ENCODE data around the gene TM2D3.
"Not testable (repeated sequence)": the region's sequence is repeated elsewhere in the genome, so short reads cannot be mapped to it uniquely, and the experiment has no call there.

The TM2D3 gene

GRCh38 chr15:101654624-101655337, 2.6 kb upstream of the TM2D3 start:
- DNase-seq, result not testable (repeated sequence)

GRCh38 chr15:101654171-101654570, 2.0 kb upstream of the TM2D3 start:
- no peak for DNase-seq

DNA sequence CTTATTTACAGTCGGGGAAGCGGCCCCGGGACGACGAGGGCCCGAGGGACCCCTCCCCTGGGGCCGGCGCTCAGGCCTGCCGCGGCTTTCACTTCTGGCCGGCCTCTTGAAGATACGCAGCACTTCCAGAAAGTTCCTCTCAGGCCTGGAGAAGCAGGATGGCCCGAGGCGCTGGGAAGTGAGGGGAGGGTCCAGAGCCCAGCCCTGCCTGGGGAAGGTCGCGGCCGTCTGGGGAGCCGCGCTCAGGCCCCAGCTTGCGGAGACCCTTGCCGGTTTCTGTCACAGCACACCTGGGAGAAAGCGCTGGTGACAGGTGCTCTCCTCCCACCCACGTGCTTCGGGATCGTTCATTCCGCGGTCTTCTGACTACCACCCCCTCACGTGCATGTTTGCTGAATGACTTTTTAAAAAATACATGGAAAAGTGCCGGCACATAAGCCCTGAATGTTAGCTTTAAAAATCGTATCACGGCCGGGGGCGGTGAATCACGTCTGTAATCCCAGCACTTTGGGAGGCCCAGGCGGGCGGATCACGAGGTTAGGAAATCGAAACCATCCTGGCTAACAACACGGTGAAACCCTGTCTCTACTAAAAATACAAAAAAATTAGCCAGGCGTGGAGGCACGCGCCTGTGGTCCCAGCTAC, 727 bp upstream of the TM2D3 start:
- peak; percentile 19 for DNase-seq

- DNase-seq, result no peak
Measured at GRCh38 chr15:101651554-101652097, 555 bp downstream of the TM2D3 start.

DNA sequence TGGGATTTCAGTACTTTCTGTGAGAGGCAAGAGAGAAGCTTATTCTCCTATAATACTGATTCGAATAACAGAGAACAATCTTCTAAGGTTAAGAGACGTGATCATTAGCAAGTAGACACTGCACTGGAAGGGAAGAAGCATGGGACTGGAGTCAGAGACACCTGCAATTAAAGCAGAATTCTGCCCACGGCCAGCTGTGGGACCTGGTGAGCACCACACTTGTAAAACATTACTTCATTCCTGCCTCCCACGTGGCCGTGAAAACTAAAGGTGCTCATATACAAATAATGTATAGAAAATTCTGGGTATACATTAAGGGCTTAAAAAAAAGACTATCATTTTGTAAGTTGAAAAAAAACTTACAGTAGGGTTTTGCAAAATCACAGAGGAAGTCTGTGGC, 2.0 kb downstream of the TM2D3 start:
- DNase-seq, result no peak

GRCh38 chr15:101648356-101648755, 3.8 kb downstream of the TM2D3 start:
- DNase-seq, result no peak

DNA sequence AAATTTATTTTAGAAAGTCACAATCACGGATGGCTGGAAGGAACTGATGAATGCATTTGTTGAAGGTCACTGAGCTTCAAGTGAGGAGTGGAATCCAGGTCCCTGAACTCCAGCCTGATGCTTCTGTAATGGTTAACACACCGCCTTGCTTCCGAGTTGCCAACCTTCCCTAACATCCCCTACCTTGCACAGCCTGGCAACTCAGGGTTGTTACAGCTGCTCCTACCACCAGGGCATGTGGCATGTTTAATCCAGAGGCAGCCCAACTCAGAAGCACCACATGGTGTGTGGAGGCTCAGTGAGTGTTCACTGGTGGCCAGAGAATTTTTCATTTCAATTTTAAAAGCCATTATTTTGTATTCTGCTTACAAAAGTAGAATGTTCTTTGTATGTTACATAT, 4.9 kb downstream of the TM2D3 start:
- no peak for DNase-seq

DNA sequence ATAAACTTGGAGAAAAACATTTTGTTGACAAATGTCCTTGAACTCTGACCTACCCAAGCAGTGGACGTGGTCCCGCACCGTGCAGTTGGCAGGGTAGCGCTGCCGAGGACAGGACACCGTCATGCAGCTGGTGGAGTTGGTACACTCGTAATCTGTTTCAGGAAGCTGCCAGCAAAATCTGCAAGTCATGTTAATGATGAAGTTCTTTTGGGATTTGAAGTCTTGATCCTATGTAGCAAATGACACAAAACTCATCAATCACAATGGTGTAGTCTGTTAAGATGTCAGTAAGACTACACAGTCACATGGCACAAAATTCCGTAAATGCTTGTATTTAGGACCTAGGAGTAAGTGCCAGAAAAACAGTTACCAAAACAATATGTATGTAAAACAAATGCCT, 5.5 kb downstream of the TM2D3 start:
- no peak for DNase-seq

DNA sequence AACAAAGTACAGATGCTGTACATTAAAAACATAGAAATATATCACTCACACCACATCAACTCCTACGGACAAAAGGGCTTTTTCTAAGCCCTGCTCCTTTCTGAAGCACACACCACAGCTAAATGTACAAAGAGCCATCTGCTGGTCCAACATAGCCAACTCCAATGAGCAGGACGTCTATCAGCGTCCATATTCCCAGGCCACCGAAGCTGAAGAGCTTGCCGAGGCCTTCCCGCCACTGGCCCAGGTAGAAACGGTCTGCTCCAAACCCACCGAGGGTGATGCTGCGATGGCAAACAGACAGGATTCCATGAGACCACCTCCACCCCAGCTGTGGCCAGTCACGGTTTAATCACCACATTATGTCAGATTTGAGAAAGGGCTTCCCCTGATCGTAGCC, 9.8 kb downstream of the TM2D3 start:
- DNase-seq, result no peak

GRCh38 chr15:101641894-101642293, 10.3 kb downstream of the TM2D3 start:
- no peak for DNase-seq

GRCh38 chr15:101641129-101641764, 10.9 kb downstream of the TM2D3 start:
- peak; percentile 58 for DNase-seq

DNA sequence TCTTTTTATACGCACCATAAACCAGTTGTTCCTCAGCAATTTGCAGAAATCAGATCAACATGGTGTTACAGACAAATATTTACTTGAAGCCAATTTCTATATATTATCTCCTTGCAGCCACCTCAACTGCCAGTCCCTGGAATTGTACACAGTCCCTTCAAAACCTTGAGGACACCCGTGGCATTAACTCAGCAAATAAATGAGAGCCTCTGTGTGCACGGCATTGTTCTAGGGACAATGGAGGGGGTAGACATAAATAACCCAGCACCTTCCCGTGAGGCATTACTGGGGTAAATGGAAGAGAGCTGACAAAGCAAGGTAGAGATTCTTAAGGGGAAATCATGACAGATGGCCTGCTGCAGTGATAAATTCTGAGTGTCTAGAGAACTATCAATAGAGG, 12.5 kb downstream of the TM2D3 start:
- DNase-seq, result no peak

- no peak for DNase-seq
Measured at GRCh38 chr15:101637919-101638318, 14.3 kb downstream of the TM2D3 start.

DNA sequence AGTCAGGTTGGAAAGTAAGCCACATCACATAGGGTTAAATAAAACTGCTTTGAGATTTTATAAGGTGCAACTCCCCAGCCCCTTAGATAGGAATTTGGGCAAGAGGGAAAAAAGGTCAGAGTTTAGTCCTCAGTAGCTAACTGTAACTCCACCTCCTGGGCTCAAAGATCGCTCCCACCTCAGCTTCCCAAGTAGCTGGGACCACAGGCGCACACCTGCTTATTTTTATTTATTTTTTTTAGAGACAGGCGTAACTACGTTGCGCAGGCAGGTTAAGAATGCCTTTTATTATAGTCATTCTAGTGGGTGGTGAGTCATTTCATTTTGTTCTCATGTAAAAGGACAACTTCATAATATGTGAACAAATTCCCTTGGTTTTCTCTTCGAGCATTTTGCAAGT, 14.7 kb downstream of the TM2D3 start:
- DNase-seq, result no peak

DNA sequence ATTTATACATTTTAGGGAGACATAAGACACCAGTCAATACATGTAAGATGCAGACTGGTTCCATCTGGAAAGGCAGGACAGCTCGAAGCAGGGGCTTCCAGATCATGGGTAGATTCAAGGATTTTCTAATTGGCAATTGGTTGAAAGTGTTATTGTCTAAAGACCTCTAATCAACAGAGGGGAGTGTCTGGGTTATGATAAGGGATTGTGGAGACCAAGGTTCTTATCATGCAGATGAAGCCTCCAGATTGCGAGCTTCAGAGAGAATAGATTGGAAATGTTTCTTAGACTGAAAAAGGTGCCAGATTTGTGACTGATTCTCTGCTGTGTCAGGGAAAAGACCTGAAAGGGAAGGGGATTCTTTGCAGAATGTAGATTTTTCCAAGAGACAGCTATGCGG, 15.1 kb downstream of the TM2D3 start:
- no peak for DNase-seq

GRCh38 chr15:101635944-101636727, 16.0 kb downstream of the TM2D3 start:
- DNase-seq, result no peak

DNA sequence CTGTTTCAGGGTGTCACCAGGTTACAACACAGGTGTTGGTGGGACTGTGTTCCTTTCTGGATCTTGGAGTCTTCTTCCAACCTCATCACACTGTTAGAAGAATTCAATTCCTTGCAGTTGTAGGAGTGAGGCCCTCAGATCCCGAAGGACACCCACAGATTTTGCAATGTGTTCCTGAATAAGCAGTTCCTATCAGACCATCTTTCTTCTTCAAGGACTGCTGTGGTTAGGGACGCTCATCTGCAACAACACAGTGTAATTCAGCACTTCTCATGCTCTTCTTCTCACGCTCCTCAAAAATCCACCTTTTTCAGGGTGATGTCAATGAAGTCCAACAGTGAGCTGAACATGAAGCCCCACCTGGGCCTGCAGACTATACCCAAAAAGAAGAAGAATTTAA, 18.8 kb downstream of the TM2D3 start:
- DNase-seq, result no peak

GRCh38 chr15:101626729-101627128, 25.5 kb downstream of the TM2D3 start:
- DNase-seq, result not testable (repeated sequence)

- no peak for DNase-seq
Measured at GRCh38 chr15:101625980-101626379, 26.2 kb downstream of the TM2D3 start.

- no peak for DNase-seq
Measured at GRCh38 chr15:101625184-101625583, 27.0 kb downstream of the TM2D3 start.

DNA sequence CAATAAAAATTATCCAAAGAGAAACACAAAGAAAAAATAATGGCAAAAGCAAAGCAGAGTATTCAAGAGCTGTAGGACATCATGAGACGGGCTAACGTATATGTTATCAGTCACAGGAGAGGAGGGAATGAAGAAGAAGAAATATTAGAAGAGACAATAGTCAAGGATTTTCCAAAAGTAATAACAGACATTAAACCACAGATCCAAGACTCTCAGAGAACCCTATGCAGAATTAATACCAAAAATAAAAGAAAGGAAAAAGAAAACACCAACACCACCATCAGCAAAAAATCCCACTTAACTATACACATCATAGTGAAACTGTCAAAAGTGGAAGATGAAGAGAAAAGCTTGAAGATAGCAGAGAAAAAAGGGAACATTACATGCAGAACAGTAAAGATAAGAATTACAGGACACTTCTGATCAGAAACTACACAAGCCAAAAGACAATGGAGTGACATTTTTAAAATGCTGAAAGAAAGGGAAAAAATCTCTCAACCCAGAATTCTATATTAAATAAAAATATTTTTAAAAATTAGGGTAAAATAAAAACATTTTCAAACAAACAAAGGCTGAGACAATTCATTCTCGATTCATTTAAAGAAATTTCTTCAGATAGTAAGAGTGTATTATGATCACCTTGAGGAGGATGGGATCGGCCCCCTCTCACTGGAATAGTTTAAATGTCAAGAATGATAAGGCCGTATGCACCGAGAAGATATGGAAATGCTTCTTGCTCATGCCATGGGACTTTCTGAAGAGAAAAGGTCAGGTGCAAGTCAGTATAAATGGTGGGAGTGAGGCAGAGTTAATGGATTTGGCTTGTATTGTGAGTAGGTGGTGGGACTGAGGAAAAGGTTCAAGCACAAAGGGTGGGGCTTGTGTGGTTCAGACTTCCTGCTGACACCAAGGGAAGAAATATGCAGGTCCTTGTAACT, 28.5 kb downstream of the TM2D3 start:
- DNase-seq, result no peak

- no peak for DNase-seq
Measured at GRCh38 chr15:101621961-101622360, 30.2 kb downstream of the TM2D3 start.
